SK-N-SH (cell line): ENCODE data around the gene BABAM2. TPM values are rescaled to one million over a fixed set of nuclear protein-coding genes. Genes with fewer than 3 reads are reported as not detected.
"Not testable (repeated sequence)": the region's sequence is repeated elsewhere in the genome, so short reads cannot be mapped to it uniquely, and the experiment has no call there.

Experiments used
- CTCF ChIA-PET: fragments of 300-600, 350-600 bp; formaldehyde crosslinking; extraction: SDS; loops from one replicate; lab custom pipeline; 2021; lab: Yijun Ruan, JAX
- POLR2A ChIA-PET: fragments of 350-600 bp; sonication (Branson Sonifier 250); formaldehyde crosslinking; extraction: SDS; loops from one replicate; lab custom pipeline; 2020; ENCODE audit warnings: antibody characterized with exemption, inconsistent platforms; lab: Yijun Ruan, JAX
- DNase-seq: peaks from one replicate; pipeline ENCODE4 v3.0.0; 2012
- H2AFZ ChIP-seq: fragments of 200-600 bp; sonication (generic); 2 replicates; pipeline ENCODE4 v1.8.1; 2016; ENCODE audit warnings: antibody characterized with exemption, mild to moderate bottlenecking, low read depth
- H3F3A ChIP-seq: fragments of 200-600 bp; sonication (generic); replicated peaks from 2 replicates; pipeline ENCODE3; 2016; ENCODE audit warnings: antibody characterized with exemption, mild to moderate bottlenecking; ENCODE audit not compliant: insufficient read depth
- H3K27ac ChIP-seq, 2 experiments: fragments of 200-500 bp in 1 of 2; fragments of 200-600 bp in 1 of 2; sonication (Bioruptor generic) in 1 of 2; sonication (generic), shearing (Covaris generic) in 1 of 2; 2 replicates each; pipeline versions ENCODE4 v1.5.1 to v1.6.1; 2014 to 2016; ENCODE audit warnings: low read depth in 2 of 2, inconsistent platforms in 1 of 2, low read length in 1 of 2, mild to moderate bottlenecking in 1 of 2, mixed read lengths in 1 of 2
- H3K27me3 ChIP-seq: fragments of 200-600 bp; sonication (generic), shearing (Covaris generic); 2 replicates; pipeline ENCODE4 v1.6.1; 2016; ENCODE audit warnings: mixed run types; ENCODE audit not compliant: insufficient read depth
- H3K36me3 ChIP-seq, 2 experiments: fragments of 200-500 bp in 1 of 2; fragments of 200-600 bp in 1 of 2; sonication (Bioruptor generic) in 1 of 2; sonication (generic) in 1 of 2; replicated peaks in 1 of 2; 2 replicates each; pipeline versions ENCODE3 to v1.5.1; 2014 to 2016; ENCODE audit warnings: low read length in 1 of 2, mild to moderate bottlenecking in 1 of 2; ENCODE audit not compliant: insufficient read depth in 2 of 2, control insufficient read depth in 1 of 2
- H3K4me1 ChIP-seq, 2 experiments: fragments of 200-500 bp in 1 of 2; fragments of 200-600 bp in 1 of 2; sonication (Bioruptor generic) in 1 of 2; sonication (generic), shearing (Covaris generic) in 1 of 2; 2 replicates each; pipeline versions ENCODE4 v1.5.1 to v1.6.1; 2014 to 2016; ENCODE audit warnings: low read depth in 1 of 2, low read length in 1 of 2, mixed run types in 1 of 2; ENCODE audit not compliant: insufficient read depth in 2 of 2, control insufficient read depth in 1 of 2
- H3K4me2 ChIP-seq: fragments of 200-600 bp; sonication (generic), shearing (Covaris generic); 2 replicates; pipeline ENCODE4 v1.6.1; 2017; ENCODE audit warnings: mixed run types
- H3K4me3 ChIP-seq, 2 experiments: fragments of 200-500 bp in 1 of 2; fragments of 200-600 bp in 1 of 2; sonication (Bioruptor generic) in 1 of 2; sonication (generic), shearing (Covaris generic) in 1 of 2; 2 replicates each; pipeline versions ENCODE4 v1.5.1 to v1.8.1; 2014 to 2016; ENCODE audit warnings: low read depth in 2 of 2, inconsistent platforms in 1 of 2, low read length in 1 of 2, mild to moderate bottlenecking in 1 of 2, mixed read lengths in 1 of 2, moderate library complexity in 1 of 2
- H3K79me2 ChIP-seq: fragments of 200-600 bp; sonication (generic); 2 replicates; pipeline ENCODE4 v1.8.1; 2017; ENCODE audit warnings: mild to moderate bottlenecking; ENCODE audit not compliant: insufficient read depth
- H3K9ac ChIP-seq: fragments of 200-600 bp; sonication (generic); 2 replicates; pipeline ENCODE4 v1.6.1; 2017; ENCODE audit warnings: mixed run types
- H3K9me2 ChIP-seq: fragments of 200-600 bp; sonication (generic); 2 replicates; pipeline ENCODE4 v1.6.1; 2017; ENCODE audit warnings: mixed run types
- H3K9me3 ChIP-seq: fragments of 200-600 bp; sonication (generic); 2 replicates; pipeline ENCODE4 v1.6.1; 2017; ENCODE audit warnings: mixed run types, mild to moderate bottlenecking, moderate library complexity
- H4K20me1 ChIP-seq: fragments of 200-600 bp; sonication (generic); 2 replicates; pipeline ENCODE4 v1.6.1; 2017; ENCODE audit warnings: mild to moderate bottlenecking, mixed run types; ENCODE audit not compliant: insufficient read depth
- EP300 ChIP-seq, 2 experiments: IDR thresholded peaks; 2 replicates each; pipeline versions ENCODE4 v1.4.0 to v1.6.1; 2012; ENCODE audit warnings: borderline replicate concordance in 1 of 2, low read depth in 1 of 2, low read length in 1 of 2
- EZH2phosphoT487 ChIP-seq: fragments of 200-600 bp; sonication (generic); IDR thresholded peaks from 2 replicates; pipeline ENCODE4 v1.6.1; 2017; ENCODE audit warnings: low read depth, mixed run types, mild to moderate bottlenecking, antibody characterized with exemption, moderate library complexity, borderline replicate concordance
- FOXJ3 ChIP-seq: sonication (generic); formaldehyde crosslinking; IDR thresholded peaks from 2 replicates; pipeline ENCODE4 v1.5.1; 2020; ENCODE audit warnings: mild to moderate bottlenecking, missing genetic modification reagents
- MEF2A ChIP-seq: IDR thresholded peaks from 2 replicates; pipeline ENCODE4 v1.4.0; 2012; ENCODE audit warnings: low read depth, borderline replicate concordance
- MXI1 ChIP-seq: IDR thresholded peaks from 2 replicates; pipeline ENCODE4 v1.6.1; 2012; ENCODE audit warnings: mild to moderate bottlenecking, low read depth, low read length, improper control_type of control experiment
- NFIC ChIP-seq: IDR thresholded peaks from 2 replicates; pipeline ENCODE4 v1.4.0; 2012; ENCODE audit warnings: borderline replicate concordance
- NRF1 ChIP-seq: IDR thresholded peaks from 2 replicates; pipeline ENCODE4 v1.6.1; 2012; ENCODE audit warnings: low read depth, mild to moderate bottlenecking, low read length
- RFX5 ChIP-seq: IDR thresholded peaks from 2 replicates; pipeline ENCODE4 v1.6.1; 2012; ENCODE audit warnings: mild to moderate bottlenecking, improper control_type of control experiment, low read length
- TAF1 ChIP-seq: IDR thresholded peaks from 2 replicates; pipeline ENCODE4 v1.6.1; 2012; ENCODE audit warnings: low read depth, mild to moderate bottlenecking, low read length, moderate library complexity, borderline replicate concordance
- TCF12 ChIP-seq: IDR thresholded peaks from 2 replicates; pipeline ENCODE4 v1.4.0; 2012
- TEAD4 ChIP-seq: IDR thresholded peaks from 2 replicates; pipeline ENCODE4 v1.4.0; 2012; ENCODE audit warnings: mild to moderate bottlenecking, borderline replicate concordance; ENCODE audit not compliant: insufficient read depth
- USF2 ChIP-seq: fragments of 150-350 bp; IDR thresholded peaks from 2 replicates; pipeline ENCODE4 v1.6.1; 2017; ENCODE audit warnings: antibody characterized with exemption, low read length, low read depth, borderline replicate concordance
- ZBTB33 ChIP-seq: IDR thresholded peaks from 2 replicates; pipeline ENCODE4 v1.4.0; 2012; ENCODE audit warnings: low read depth, borderline replicate concordance
- WGBS: methylation state at CpG from one replicate; pipeline ENCODE4 v1.1.6; 2017; ENCODE audit warnings: low lambda C conversion rate; 5-methylcytosine and 5-hydroxymethylcytosine counted together
- polyA plus RNA-seq, 3 experiments: library from polyadenylated mRNA; depleted of rRNA; stranded (reverse); fragments of >200 nt; gene quantifications; 2 replicates each; pipeline ENCODE4 v1.2.3, GENCODE V29; 2012
- TF ChIP-seq, protein P1 (sequence below): IDR thresholded peaks from 2 replicates; pipeline ENCODE4 v1.4.0; 2012; ENCODE audit warnings: low read depth, borderline replicate concordance
- TF ChIP-seq, protein P2 (sequence below): IDR thresholded peaks from 2 replicates; pipeline ENCODE4 v1.6.1; 2012; ENCODE audit warnings: mild to moderate bottlenecking, low read depth, low read length, moderate library complexity

The BABAM2 gene
- polyA plus RNA-seq, 1 of the 3 experiments (the other 2 are of a cell fraction), result 34.0 TPM

DNA sequence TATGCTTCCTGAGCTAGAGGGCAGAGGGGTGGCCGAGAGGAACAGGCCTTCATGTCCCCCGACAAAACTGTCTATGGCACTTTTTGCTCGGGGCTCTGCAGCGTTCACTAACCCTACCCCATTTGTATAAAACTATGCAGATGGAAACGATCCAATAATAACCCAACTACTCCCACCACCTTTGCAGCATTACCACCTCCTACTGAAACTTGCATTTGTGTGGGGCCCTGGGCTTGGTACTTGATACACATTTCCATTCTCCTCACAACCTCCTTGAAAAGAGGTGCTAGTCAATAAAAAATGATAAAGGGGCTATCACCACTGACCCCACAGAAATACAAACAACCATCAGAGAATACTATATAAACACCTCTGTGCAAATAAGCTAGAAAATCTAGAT is 438.7 kb downstream of the BABAM2 start:
- Histone ChIP-seq H2AFZ (no peak overlapping the region), H3K9ac (no peak overlapping the region), H3F3A (no peaks in the 10 kb centered on the region), H4K20me1 (no peaks in the 10 kb centered on the region), H3K9me2 (no peaks in the 10 kb centered on the region), H3K79me2 (no peaks in the 10 kb centered on the region), H3K36me3 (no peaks in the 10 kb centered on the region), H3K27ac (no peak overlapping the region), H3K4me1 (peaks cover 0 to 51% of the 10 kb centered on the region in 2 experiments; a peak in 2 of 4 replicates), H3K9me3 (no peaks in the 10 kb centered on the region), H3K4me2 (no peak overlapping the region), H3K27me3 (no peaks in the 10 kb centered on the region)
- 94% methylated on average over 5 of the region's 5 CpGs for WGBS
- POLR2A ChIA-PET, result no interaction called here
- DNase-seq, result no peak
- no peak for TF ChIP-seq ZBTB33
- no peak for TF ChIP-seq TCF12
- TF ChIP-seq NFIC, result no peak
- TF ChIP-seq EZH2phosphoT487, result no peak
- no peak for TF ChIP-seq USF2
- TF ChIP-seq, protein P1, sequence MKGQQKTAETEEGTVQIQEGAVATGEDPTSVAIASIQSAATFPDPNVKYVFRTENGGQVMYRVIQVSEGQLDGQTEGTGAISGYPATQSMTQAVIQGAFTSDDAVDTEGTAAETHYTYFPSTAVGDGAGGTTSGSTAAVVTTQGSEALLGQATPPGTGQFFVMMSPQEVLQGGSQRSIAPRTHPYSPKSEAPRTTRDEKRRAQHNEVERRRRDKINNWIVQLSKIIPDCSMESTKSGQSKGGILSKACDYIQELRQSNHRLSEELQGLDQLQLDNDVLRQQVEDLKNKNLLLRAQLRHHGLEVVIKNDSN, result no peak
- TF ChIP-seq FOXJ3 (CRISPR knock-in tag), result no peak
- no peak for TF ChIP-seq EP300 (IDR thresholded peaks at IDR 0.05; ENCODE audit: borderline replicate concordance in 1 of 2, low read depth in 1 of 2, low read length in 1 of 2)
- no peak for TF ChIP-seq TEAD4
- TF ChIP-seq, protein P2, sequence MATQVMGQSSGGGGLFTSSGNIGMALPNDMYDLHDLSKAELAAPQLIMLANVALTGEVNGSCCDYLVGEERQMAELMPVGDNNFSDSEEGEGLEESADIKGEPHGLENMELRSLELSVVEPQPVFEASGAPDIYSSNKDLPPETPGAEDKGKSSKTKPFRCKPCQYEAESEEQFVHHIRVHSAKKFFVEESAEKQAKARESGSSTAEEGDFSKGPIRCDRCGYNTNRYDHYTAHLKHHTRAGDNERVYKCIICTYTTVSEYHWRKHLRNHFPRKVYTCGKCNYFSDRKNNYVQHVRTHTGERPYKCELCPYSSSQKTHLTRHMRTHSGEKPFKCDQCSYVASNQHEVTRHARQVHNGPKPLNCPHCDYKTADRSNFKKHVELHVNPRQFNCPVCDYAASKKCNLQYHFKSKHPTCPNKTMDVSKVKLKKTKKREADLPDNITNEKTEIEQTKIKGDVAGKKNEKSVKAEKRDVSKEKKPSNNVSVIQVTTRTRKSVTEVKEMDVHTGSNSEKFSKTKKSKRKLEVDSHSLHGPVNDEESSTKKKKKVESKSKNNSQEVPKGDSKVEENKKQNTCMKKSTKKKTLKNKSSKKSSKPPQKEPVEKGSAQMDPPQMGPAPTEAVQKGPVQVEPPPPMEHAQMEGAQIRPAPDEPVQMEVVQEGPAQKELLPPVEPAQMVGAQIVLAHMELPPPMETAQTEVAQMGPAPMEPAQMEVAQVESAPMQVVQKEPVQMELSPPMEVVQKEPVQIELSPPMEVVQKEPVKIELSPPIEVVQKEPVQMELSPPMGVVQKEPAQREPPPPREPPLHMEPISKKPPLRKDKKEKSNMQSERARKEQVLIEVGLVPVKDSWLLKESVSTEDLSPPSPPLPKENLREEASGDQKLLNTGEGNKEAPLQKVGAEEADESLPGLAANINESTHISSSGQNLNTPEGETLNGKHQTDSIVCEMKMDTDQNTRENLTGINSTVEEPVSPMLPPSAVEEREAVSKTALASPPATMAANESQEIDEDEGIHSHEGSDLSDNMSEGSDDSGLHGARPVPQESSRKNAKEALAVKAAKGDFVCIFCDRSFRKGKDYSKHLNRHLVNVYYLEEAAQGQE, result no peak
- TF ChIP-seq RFX5, result no peak
- TF ChIP-seq MXI1, result no peak
- no peak for TF ChIP-seq MEF2A
- TF ChIP-seq TAF1, result no peak
- no peak for TF ChIP-seq NRF1
- TF ChIP-seq, all 33 proteins: peak for 0
- CTCF ChIA-PET, result interaction anchor here (0.7 to 3.1 kb wide), 3 partner anchors 11 to 575 kb away, joined by 3 to 9 read pairs (median 4); no protein-coding TSS in a partner anchor
- no peak overlapping the region for H3K4me3 ChIP-seq

GRCh38 chr2:28330722-28331121 is 440.2 kb downstream of the BABAM2 start:
- POLR2A ChIA-PET, CTCF ChIA-PET, H3K79me2 ChIP-seq, H3K9me2 ChIP-seq, H3K27ac ChIP-seq, H2AFZ ChIP-seq, H3K9me3 ChIP-seq, H3F3A ChIP-seq, H3K4me3 ChIP-seq, H3K36me3 ChIP-seq, DNase-seq, H3K9ac ChIP-seq, H3K27me3 ChIP-seq, H4K20me1 ChIP-seq, H3K4me2 ChIP-seq: not testable (repeated sequence)
- 74% methylated on average over 5 of the region's 5 CpGs for WGBS
- H3K4me1 ChIP-seq, result peaks cover 0 to 54% of the 10 kb centered on the region in 2 experiments; a peak in 2 of 4 replicates

DNA sequence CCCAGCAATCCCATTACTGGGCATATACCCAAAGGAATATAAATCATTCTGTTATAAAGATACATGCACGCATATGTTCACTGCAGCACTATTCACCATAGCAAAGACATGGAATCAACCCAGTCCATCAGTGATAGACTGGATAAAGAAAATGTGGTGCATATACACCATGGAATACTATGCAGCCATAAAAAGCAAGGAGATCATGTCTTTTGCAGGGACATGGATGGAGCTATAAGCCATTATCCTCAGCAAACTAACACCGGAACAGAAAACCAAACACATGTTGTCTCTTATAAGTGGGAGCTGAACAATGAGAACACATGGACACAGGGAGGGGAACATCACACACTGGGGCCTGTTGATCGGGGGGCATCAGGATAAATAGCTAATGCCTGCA is 441.3 kb downstream of the BABAM2 start:
- H4K20me1 ChIP-seq, H3K27ac ChIP-seq, POLR2A ChIA-PET, H3K9me3 ChIP-seq, H3K27me3 ChIP-seq, H3K4me2 ChIP-seq, DNase-seq, H2AFZ ChIP-seq, H3K9ac ChIP-seq, H3K36me3 ChIP-seq, H3K79me2 ChIP-seq, H3K9me2 ChIP-seq, H3K4me3 ChIP-seq, H3F3A ChIP-seq: not testable (repeated sequence)
- CTCF ChIA-PET, result interaction anchor here (1.1 kb wide), 1 partner anchor 8 kb away, joined by 4 read pairs; no protein-coding TSS in a partner anchor
- 95% methylated on average over 3 of the region's 3 CpGs for WGBS
- peaks cover 0 to 43% of the 10 kb centered on the region in 2 experiments; a peak in 2 of 4 replicates for H3K4me1 ChIP-seq
